HG03571 (cell line): ENCODE data around the gene BRD7.

ENCODE experiments used
- ATAC-seq: cut with Tn5 transposase; IDR thresholded peaks from one replicate; pipeline ENCODE4 v1.9.1; 2021; ENCODE audit not compliant: unreplicated experiment

BRD7 gene

GRCh38 chr16:50368410-50369132, at the start of gene BRD7:
BRD7 (minus strand) TSS chr16:50368988; CDS start chr16:50368774, 214 bp downstream.
- peak; percentile 69 for ATAC-seq

- ATAC-seq = no peak
These were observed 47.6 kb upstream of the BRD7 start for GRCh38 chr16:50416388-50416787.

- ATAC-seq = no peak
These were observed 45.4 kb upstream of the BRD7 start for GRCh38 chr16:50414152-50414551.

GRCh38 chr16:50411034-50411433, 42.2 kb upstream of the BRD7 start:
- ATAC-seq = no peak

- no peak for ATAC-seq
These were observed 39.3 kb upstream of the BRD7 start for GRCh38 chr16:50408001-50408561.

- no peak for ATAC-seq
These were observed 38.6 kb upstream of the BRD7 start for GRCh38 chr16:50407351-50407750.

- no peak for ATAC-seq
These were observed 34.7 kb upstream of the BRD7 start for GRCh38 chr16:50403491-50403890.

GRCh38 chr16:50402298-50402895, 33.6 kb upstream of the BRD7 start:
- ATAC-seq = no peak

GRCh38 chr16:50401355-50401754, 32.6 kb upstream of the BRD7 start:
- ATAC-seq = no peak

- ATAC-seq = no peak
These were observed 32.2 kb upstream of the BRD7 start for GRCh38 chr16:50400967-50401348.

GRCh38 chr16:50400312-50400966, 31.7 kb upstream of the BRD7 start:
- ATAC-seq = no peak

- no peak for ATAC-seq
These were observed 30.6 kb upstream of the BRD7 start for GRCh38 chr16:50399411-50399810.

- ATAC-seq = no peak
These were observed 29.5 kb upstream of the BRD7 start for GRCh38 chr16:50398336-50398735.

GRCh38 chr16:50396761-50397535, 28.2 kb upstream of the BRD7 start:
- ATAC-seq = no peak

- no peak for ATAC-seq
These were observed 27.2 kb upstream of the BRD7 start for GRCh38 chr16:50395763-50396710.

- ATAC-seq = no peak
These were observed 25.3 kb upstream of the BRD7 start for GRCh38 chr16:50393858-50394802.

GRCh38 chr16:50393416-50393815, 24.6 kb upstream of the BRD7 start:
- ATAC-seq = no peak

- no peak for ATAC-seq
These were observed 22.3 kb upstream of the BRD7 start for GRCh38 chr16:50390914-50391716.
